ENCODE measurements around the gene NLRC3.
"Not testable (repeated sequence)": the region's sequence is repeated elsewhere in the genome, so short reads cannot be mapped to it uniquely, and the experiment has no call there.

Gene NLRC3, protein sequence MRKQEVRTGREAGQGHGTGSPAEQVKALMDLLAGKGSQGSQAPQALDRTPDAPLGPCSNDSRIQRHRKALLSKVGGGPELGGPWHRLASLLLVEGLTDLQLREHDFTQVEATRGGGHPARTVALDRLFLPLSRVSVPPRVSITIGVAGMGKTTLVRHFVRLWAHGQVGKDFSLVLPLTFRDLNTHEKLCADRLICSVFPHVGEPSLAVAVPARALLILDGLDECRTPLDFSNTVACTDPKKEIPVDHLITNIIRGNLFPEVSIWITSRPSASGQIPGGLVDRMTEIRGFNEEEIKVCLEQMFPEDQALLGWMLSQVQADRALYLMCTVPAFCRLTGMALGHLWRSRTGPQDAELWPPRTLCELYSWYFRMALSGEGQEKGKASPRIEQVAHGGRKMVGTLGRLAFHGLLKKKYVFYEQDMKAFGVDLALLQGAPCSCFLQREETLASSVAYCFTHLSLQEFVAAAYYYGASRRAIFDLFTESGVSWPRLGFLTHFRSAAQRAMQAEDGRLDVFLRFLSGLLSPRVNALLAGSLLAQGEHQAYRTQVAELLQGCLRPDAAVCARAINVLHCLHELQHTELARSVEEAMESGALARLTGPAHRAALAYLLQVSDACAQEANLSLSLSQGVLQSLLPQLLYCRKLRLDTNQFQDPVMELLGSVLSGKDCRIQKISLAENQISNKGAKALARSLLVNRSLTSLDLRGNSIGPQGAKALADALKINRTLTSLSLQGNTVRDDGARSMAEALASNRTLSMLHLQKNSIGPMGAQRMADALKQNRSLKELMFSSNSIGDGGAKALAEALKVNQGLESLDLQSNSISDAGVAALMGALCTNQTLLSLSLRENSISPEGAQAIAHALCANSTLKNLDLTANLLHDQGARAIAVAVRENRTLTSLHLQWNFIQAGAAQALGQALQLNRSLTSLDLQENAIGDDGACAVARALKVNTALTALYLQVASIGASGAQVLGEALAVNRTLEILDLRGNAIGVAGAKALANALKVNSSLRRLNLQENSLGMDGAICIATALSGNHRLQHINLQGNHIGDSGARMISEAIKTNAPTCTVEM

DNA sequence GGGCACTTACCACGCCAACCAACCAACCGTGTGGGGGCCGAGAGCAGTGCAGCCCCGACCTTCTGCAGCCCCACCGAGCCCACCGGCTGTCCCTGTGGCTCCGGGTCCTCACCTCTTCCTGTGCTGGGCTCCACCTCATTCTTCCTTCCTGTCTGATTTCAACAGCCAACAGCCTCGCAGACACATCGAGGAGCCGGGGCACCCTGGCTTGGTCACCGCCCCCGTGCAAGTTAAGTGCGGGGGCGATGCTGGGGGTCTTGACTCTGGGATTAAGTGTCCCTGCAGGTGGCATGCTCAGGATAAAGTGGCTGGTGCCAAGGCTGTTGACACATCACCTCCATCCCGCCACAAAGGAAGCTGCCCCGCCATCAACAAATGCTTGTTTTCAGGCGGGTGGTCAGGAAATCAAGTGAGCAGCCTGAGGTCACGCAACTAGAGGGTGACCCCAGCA is at the start of gene NLRC3:
TSS of gene NLRC3 (minus strand) at position 102 of the 451 bp plus-strand sequence. CDS start 12,367 bp downstream, outside the sequence.
- no peak for DNase-seq

DNA sequence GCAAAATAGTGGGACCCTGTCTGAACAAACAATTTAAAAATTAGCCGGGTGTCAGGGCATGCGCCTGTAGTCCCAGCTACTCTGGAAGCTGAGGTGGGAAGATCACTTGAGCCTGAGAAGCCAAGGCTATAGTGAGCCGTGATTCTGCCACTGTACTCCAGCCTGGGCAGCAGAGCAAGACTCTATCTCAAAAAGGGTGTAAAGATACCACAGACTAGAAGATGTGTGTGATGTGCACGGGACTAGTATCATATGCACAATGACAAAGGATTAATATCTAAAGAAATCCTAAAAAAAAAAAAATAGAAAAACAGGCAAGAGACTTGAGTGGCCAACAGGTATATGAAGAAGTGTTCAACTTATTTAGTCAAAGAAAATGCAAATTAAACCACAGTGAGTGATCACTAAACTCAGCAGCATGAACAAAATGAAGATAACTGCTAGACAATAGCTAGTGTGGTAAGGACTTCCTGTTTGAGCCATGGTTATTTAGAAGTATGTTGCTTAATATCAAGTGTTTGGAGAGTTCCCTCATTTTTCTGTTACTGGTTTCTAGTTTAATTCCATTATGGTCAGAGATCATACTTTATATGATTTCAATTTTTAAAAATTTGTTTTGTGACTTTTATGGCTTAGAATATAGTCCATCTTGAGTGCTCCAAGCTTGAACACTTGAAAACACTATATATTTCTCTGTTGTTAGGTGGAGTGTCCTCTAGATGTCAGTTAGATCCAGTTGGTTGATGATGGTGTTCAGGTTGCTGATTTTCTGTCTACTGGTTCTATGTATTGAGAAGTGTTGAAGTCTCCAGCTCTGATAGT is 48.9 kb upstream of the NLRC3 start:
- no peak for DNase-seq

DNA sequence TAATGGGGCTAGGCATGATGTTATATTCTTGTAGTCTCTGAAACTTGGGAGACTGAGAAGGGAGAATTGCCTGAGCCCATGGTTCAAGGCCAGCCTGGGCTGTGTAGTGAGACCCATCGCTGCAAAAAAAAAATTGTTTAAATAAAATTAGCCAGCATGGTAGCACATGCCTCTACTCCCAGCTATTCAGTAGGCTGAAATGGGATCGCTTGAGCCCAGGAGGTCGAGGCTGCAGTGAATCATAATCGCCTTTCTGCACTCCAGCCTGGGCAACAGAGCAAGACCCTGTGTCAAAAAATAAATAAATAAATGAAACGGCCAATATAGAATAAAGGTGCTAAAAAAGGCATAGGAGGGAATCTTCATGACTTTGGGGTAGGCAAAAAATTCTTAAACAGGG is 48.1 kb upstream of the NLRC3 start:
- no peak for DNase-seq

DNA sequence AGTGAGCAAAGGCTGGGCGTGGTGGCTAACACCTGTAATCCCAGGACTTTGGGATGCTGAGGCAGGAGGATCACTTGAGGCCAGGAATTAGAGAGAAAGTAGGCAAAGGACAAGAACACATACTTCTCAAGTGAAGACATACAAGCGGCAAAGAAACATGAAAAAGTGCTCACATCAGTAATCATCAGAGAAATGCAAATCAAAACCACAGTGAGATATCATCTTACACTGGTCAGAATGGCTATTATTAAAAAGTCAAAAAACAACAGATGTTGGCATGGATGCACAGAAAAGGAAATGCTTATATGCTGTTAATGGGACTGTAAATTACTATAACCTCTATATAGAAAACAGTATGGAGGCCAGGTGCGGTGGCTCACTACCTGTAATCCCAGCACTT is 46.4 kb upstream of the NLRC3 start:
- DNase-seq: no peak

DNA sequence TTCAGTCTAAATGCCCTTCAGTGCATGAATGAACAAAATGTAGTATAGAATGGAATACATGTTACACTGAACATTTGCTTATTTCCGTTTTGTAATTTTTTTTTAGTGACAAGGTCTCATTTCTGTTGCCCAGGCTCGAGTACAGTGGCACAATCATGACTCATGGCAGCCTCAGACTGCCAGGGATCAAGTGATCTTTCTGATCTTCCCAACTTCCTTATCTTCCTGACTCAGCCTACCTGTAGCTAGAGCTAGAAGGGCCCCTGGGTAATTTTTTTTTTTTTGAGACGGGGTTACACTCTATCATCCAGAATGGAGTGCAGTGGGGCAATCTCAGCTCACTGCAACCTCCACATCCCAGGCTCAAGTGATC is 41.6 kb upstream of the NLRC3 start:
- no peak for DNase-seq

DNA sequence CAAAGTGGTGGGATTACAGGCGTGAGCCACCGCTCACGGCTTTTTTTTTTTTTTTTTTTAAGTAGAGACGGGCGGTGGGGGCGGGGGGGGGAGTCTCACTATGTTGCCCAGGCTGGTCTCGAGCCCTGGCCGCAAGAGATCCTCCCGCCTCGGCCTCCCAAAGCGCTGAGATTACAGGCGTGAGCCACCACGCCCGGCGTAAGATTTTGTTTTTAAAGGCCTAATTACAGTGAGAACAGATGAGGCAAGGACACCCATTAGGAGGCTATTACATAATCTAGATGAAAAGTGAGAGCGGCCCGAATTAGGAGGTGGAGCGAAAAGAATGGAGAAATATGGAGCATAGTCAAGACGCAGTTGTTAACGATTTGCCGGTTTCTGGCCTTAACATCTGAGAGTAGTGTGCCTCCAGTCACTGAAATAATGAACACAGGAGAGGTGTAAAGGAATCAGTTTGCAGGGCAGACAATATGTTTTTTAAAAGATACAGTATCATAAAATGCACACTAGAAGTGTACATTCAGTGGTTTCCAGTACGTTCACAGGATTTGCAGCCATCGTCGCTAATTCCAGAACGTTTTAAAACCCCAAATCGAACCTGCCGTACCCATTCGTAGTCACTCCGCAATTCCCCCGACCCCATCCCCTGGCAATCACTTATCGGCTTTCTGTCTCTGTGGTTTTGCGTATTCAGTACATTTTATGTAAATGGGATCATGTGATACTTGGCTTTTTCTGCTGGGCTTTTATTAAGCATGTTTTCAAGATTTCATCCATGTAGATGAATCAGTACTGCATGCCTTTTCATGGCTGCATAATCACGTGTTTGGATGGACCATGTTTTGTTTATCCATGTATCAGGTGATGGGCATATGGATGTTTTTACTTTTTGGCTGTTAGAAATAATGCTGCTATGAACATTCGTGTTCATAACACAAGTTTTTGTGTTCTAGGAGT is 35.6 kb upstream of the NLRC3 start:
- DNase-seq: no peak

DNA sequence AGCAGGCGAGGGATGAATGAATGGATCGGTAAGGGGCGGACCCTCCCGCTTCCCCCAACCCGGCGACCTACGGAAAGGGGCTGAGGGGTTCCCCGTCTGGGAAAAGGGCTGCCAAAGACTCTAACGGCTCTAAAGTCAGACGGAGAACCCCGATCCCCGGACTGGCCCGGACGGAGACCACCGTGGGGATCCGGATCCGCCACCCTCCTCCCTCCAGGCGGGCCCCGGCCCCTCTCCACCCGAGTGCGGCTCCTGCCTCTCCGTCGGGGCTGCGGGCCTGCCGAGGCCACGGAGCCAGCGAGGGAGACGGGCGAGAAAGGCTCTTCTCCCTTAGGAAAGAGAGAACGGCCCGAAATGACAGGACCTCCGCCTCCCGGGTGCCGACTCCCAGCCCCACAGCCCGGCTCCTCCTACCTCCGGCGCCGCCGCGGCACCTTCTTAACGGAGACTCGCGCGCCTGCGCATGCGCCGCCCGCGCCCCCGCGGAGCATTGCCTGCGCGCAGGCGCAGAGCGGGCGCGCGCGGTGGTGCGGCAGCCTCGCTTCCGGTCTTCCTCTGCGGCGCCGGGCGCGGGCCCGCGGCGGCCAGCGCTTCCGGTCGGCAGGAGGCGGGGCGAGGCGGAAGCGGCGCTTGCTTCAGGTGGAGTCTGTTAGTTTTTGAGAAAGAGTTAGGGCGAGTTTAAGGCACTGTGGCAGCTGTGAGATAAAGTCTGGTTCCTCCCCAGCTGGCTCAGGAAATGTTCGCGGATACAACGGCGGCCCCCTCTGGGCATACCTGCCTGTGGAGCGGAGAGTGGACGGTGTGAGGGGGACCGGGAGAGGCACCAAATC is 34.2 kb upstream of the NLRC3 start, which contains the start of gene SLX4:
TSS of gene SLX4 (minus strand) at position 461 of the 830 bp plus-strand sequence. CDS start 2,642 bp downstream, outside the sequence.
- DNase-seq: peak; percentile 95

DNA sequence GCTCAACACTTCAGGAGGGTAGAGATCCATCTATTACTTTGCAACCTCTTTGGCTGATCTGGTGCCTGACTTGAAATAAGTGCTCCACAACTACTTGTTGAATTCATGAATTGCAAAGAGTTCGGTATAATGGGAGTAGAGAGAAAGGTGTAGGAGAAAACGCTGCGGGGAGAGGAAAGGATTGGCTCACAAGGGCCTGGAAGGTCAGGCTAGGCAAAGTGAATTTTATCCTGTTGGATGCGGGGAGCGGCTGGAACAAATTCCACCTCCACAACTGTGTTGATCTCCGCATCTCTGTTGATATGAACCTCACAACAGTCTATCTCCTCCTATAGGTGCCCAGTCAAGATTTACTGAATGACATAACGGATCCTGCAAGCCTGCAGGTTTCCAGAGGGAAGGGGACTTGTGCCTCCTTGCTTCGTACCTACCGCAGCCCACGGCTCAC is 33.5 kb upstream of the NLRC3 start:
- no peak for DNase-seq

DNA sequence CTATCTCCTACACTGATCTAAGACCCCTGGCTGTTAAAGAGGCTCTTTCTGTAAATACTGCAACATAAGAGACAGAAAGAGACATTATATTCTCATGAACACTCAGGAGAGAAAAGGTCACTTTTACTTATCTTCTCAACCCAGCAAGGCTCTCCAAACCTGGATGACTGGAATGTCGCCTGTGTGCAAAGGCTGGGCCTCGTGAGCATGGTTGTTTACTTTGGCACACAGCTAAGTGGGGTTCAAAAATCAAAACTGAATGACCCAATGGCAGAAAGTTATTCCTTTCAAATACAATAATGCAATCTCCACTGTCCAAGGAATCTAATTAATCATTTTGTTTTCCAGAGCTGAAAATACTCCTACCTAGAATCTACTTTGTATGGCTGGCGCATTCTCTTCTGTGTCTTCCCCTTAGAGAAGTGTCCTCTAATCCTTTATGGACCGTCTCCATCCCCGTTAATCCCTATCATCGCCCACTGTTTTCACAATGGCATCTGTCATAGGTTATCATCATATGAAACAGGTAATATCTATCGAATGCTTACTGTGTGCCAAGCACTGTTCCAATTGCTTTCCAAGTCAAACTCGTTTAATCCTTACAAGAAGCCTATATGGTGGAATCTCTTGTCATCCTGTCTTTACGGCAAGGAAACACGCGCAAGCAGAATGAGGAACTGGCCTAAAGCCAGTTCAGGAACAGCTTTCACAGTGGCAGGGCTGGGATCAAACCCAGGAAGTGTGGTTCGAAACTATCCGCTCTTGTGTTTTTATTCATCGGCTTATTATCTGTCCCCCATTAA is 32.9 kb upstream of the NLRC3 start:
- DNase-seq: no peak

DNA sequence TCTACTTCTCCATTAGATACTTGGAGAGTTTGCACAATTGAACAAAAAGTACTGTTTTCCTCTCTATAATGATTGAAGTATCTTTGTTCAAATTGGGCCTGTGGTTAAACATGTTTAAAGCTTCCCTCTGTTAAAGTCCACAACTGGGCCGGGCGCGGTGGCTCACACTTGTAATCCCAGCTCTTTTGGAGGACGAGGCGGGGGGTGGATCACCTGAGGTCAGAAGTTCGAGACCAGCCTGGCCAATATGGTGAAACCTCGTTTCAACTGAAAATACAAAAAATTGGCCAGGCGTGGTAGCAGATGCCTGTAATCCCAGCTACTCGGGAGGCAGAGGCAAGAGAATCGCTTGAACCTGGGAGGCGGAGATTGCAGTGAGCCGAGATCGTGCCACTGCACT is 31.8 kb upstream of the NLRC3 start:
- not testable (repeated sequence) for DNase-seq

DNA sequence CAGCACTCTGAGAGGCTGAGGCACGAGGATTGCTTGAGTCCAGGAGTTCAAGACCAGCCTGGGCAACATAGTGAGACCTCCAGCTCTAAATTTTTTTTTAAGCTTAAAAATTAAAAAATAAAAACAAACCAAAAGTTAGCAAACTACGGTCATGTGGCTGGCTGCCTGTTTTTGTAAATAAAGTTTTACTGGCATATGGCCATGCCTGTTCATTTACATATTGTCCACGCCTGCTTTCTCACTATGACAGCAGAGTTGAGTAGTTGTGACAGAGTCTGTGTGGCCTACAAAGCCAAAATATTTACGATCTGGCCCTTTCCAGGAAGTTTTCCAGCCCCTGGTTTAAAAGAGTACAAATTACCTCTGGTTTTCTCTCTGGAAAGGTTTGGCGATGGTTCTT is 30.9 kb upstream of the NLRC3 start:
- DNase-seq: no peak

DNA sequence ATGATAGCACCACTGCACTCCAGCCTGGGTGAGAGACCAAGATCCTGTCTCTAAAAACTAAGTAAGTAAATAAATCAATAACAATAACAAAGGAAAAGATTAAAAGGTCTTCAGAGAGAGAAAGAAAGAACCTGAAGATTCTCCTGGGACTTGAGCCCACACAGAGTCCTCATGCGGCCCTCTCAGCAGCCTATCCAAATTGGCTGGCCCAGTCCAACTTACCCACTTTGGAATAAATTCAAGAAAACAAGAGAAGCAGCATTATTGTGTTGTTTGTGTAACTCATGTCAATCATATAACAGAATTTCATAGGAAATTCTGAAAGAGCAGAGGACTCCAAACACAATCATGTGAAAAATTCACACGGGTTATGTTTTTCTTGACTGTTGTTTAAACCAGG is 30.4 kb upstream of the NLRC3 start:
- no peak for DNase-seq

DNA sequence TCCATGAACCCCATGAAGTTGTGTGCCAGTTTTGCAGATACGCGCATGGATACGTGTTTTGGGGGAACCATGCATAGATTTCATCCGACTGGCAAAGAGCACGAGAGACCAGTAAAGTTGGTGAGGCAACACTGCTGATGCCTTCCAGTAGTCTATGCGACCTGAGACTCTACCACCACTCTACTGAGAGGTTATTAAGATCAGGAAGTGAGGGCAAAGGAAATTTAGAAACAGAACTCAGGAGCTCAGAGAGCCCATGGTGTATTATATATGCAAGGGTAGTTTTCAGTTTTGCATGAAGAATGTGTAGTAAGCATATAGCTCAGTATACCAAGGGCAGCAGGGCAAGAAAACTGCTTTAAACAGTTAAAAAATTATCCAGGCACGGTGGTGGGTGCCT is 30.0 kb upstream of the NLRC3 start:
- DNase-seq: no peak

DNA sequence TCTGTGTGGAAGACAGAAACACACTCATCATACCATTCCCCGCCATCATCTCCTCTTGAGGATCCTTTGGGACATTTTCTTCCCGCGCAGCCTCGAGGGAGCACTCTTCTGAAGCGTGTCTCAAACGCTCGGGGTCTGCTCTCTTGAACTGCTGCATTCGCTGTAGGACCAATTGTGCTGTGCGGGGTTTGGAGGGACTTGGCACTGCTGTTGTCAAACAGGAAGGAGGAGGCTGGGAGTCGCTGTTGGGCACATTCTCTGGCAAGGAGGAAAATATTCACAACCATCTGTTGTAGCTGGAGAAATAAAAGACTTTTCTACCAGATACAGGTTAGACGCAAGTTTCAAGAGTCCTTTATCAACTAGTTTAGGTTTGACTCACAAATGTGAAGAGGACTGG is 29.2 kb upstream of the NLRC3 start:
- DNase-seq: no peak

DNA sequence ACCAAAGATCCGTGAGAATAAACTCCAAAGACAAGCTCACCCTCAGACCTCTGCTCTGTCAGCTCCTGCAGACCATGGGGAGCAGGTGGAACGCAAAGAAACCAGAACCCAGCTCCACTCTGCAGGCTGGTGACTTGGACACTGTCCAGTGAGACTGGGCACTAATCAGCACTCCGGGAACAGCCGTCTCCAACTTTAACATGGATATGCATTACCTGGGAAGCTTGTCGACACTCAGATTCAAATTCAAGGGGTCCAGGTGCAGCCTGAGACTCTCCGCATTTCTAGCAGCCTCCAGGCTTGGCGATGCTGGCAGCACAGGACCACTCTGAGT is 25.1 kb upstream of the NLRC3 start:
- no peak for DNase-seq

DNA sequence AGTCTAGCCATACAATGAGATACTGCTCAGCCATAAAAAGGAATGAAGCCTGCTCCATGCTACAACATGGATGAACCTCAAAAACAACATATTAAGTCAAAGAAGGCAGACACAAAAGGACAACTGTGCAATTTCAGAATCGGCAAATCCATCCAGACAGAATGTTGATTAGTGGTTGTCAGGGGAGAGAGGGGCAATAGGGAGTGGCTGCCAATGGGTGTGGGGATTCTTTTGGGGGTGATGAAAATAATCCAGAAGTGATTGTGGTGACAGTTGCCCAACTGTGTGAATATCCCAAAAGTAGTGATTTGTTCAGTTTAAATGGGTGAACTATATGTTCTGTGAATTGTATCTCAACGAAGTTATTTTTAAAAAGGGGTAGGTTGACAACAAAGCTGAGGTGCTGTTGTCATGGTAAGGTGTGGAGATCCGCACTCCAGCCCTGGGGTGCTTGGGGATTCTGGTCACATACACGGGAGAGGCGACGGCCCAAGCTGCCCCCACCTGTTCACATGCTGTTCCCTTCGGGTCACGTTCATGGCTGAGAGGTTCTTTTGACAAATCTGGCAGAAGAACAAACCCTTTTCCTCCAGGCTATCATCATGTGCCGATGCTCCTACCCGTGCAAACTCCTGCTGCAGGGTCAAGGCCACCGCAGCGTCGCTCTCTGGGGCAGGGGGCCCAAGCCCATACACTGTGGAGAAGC is 24.6 kb upstream of the NLRC3 start:
- DNase-seq: no peak

DNA sequence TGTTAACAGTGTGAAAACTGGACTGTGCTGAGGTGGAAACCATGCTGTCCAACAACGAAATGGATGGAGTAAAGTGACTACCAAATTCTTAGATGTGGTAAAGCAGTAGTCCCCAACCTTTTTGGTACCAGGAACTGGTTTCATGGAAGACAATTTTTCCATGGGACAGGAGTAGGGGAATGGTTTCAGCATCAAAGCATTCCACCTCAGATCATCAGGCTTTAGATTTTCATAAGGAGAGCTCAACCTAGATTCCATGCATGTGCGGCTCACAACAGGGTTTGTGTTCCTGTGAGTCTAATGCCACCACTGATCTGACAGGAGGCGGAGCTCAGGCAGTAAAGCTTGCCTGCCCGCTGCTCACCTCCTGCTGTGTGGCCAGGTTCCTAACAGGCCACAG is 22.7 kb upstream of the NLRC3 start:
- no peak for DNase-seq

DNA sequence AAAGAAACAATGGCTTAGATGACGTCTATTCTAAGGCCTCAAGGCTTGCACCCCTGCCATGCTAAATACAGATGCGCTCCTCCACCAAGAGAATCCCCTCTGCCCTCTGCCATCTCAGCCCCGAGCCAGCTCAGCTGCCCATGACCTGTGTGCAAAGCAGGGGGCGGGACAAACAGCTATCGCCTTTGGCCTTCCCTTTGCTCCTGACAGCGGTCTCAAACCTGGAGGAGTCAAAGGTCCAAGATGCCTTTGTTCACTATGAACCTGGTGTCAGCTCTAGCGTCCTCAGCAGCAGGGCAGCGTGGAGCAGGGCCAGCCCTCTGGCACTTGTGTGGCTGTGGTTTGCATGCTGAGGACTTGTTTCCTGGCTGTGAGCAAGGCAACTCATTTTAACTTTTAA is 21.9 kb upstream of the NLRC3 start:
- DNase-seq: no peak

DNA sequence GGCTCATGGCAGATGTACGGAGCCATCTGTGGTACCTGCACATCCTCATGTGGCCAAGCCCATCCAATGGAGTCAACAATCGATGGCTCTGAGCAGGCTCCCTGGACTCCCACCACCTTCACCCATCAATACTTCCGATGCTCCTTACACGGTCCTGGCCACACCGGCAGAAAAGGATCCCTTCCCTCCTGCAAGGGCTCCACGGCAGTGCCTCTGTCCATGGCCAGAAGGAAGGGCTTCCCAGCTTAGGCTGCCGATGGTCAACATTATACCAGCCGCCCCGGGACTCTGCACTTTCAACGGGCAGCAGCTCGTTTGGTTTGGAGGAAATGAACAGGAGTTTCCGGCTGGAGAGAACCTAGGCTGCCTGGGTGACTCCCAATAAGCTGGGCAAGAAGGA is 21.0 kb upstream of the NLRC3 start:
- no peak for DNase-seq

Measured in NCI-H146 (cell line).